CD4-positive, alpha-beta memory T cell (primary cell): ENCODE results near the gene MRPS12. TPM values are rescaled to one million over a fixed set of nuclear protein-coding genes. Genes with fewer than 3 reads are reported as not detected.
A peak's percentile ranks its signal among the peaks of the same experiment; 100 is the strongest.

Experiments used
- CTCF ChIA-PET: fragments of 350-600 bp; sonication (Branson Sonifier 250); formaldehyde crosslinking; loops from one replicate; lab custom pipeline; 2021; ENCODE audit warnings: inconsistent platforms; ENCODE audit not compliant: partially characterized antibody; lab: Charles Lee
- POLR2A ChIA-PET: fragments of 350-600 bp; sonication (Branson Sonifier 250); formaldehyde crosslinking; loops from one replicate; lab custom pipeline; 2021; ENCODE audit not compliant: partially characterized antibody; lab: Charles Lee
- DNase-seq, 5 donors: peaks; one replicate each; pipeline versions ENCODE4 v3.0.0 to v3.0.0-alpha.2; 2020 to 2022; ENCODE audit warnings: mixed read lengths in 1 of 5
- H3K27ac ChIP-seq: one replicate; pipeline ENCODE4 v1.7.0; 2013; ENCODE audit warnings: low read depth, low read length
- H3K27me3 ChIP-seq: 2 replicates; pipeline ENCODE4 v1.7.0; 2013; ENCODE audit warnings: mild to moderate bottlenecking, low read length, moderate library complexity; ENCODE audit not compliant: insufficient read depth
- H3K36me3 ChIP-seq: 2 replicates; pipeline ENCODE4 v1.7.0; 2013; ENCODE audit warnings: mild to moderate bottlenecking, low read length, moderate library complexity; ENCODE audit not compliant: insufficient read depth
- H3K4me1 ChIP-seq: 2 replicates; pipeline ENCODE4 v1.7.0; 2013; ENCODE audit warnings: mild to moderate bottlenecking, low read length, moderate library complexity; ENCODE audit not compliant: insufficient read depth
- H3K4me3 ChIP-seq, 2 donors: one replicate each; pipeline ENCODE4 v1.7.0; 2013; ENCODE audit warnings: low read length in 2 of 2, mild to moderate bottlenecking in 1 of 2
- H3K9me3 ChIP-seq, 2 donors: one replicate each; pipeline ENCODE4 v1.7.0; 2013; ENCODE audit warnings: low read length in 2 of 2, control low read depth in 1 of 2; ENCODE audit not compliant: control insufficient read depth in 1 of 2
- H3K27ac Mint-ChIP-seq, 7 donors: one replicate each; pipeline ENCODE4 v1.8.0; 2020 to 2021; ENCODE audit warnings: mixed read lengths in 7 of 7, mild to moderate bottlenecking in 6 of 7, inconsistent platforms in 3 of 7, moderate library complexity in 3 of 7
- H3K27me3 Mint-ChIP-seq, 2 donors: one replicate each; pipeline ENCODE4 v1.8.0; 2020 to 2021; ENCODE audit warnings: mixed read lengths in 2 of 2
- H3K36me3 Mint-ChIP-seq, 2 donors: one replicate each; pipeline ENCODE4 v1.8.0; 2020 to 2021; ENCODE audit warnings: mixed read lengths in 2 of 2, inconsistent platforms in 1 of 2, mild to moderate bottlenecking in 1 of 2
- H3K4me1 Mint-ChIP-seq, 4 donors: one replicate each; pipeline ENCODE4 v1.8.0; 2020 to 2021; ENCODE audit warnings: mixed read lengths in 4 of 4, mild to moderate bottlenecking in 1 of 4
- H3K4me3 Mint-ChIP-seq, 8 donors: one replicate each; pipeline ENCODE4 v1.8.0; 2020 to 2021; ENCODE audit warnings: mixed read lengths in 8 of 8, mild to moderate bottlenecking in 7 of 8, moderate library complexity in 6 of 8, inconsistent platforms in 3 of 8
- H3K9me3 Mint-ChIP-seq, 8 donors: one replicate each; pipeline ENCODE4 v1.8.0; 2020 to 2021; ENCODE audit warnings: mixed read lengths in 8 of 8, mild to moderate bottlenecking in 5 of 8, inconsistent platforms in 3 of 8, moderate library complexity in 1 of 8
- intact Hi-C: fragments of 100-400 bp; cut with micrococcal nuclease; formaldehyde crosslinking; loops from one replicate; pipeline ENCODE4 v1.15.1; 2023
- polyA plus RNA-seq, 2 donors: library from polyadenylated mRNA; unstranded; fragments of 300-500 nt; fragmentation: Illumina TruSeq; gene quantifications; one replicate each; pipeline ENCODE4 v1.2.3, GENCODE V29; 2021
- total RNA-seq, 2 experiments: library from RNA; stranded (reverse); gene quantifications; one replicate each; pipeline ENCODE4 v1.2.3, GENCODE V29; 2021

Gene MRPS12
- total and polyA plus RNA-seq, 4 experiments from 2014 or later, result 25.2 to 118 (median 51.7) TPM

- H3K9me3 Mint-ChIP-seq, result no peaks in the 10 kb centered on the region
- no peaks in the 10 kb centered on the region for H3K9me3 ChIP-seq
- CTCF ChIA-PET, result interaction anchor here (1.0 to 3.7 kb wide), 7 partner anchors 29 to 498 kb away, joined by 3 to 35 read pairs (median 6); partner anchors contain the start of genes FAM98C, HNRNPL, MRPS12 and SARS2
- peaks cover 14 to 22% of the 10 kb centered on the region in 2 donors for H3K36me3 Mint-ChIP-seq
- POLR2A ChIA-PET, result interaction anchor here (0.7 to 3.0 kb wide), 17 partner anchors 17 to 536 kb away, joined by 3 to 18 read pairs (median 4); partner anchors contain the start of genes ACTN4, ECH1, FAM98C and HNRNPL
- no peaks in the 10 kb centered on the region for H3K27me3 ChIP-seq
- intact Hi-C loops, result no loop called here
- peak overlapping the region; percentile 68 to 87 for H3K4me3 ChIP-seq
- DNase-seq, result no peak
- peaks cover 17 to 58% (median 38%) of the 10 kb centered on the region in 4 donors for H3K4me1 Mint-ChIP-seq
- peak overlapping the region; percentile 99 for H3K27ac ChIP-seq
- H3K27me3 Mint-ChIP-seq, result no peaks in the 10 kb centered on the region
- peak overlapping the region; percentile 90 to 100 (median 99) for H3K27ac Mint-ChIP-seq
- peaks cover 34% of the 10 kb centered on the region for H3K4me1 ChIP-seq
- peak overlapping the region; percentile 85 to 98 (median 96) for H3K4me3 Mint-ChIP-seq
- peaks cover 10% of the 10 kb centered on the region for H3K36me3 ChIP-seq
Measured at GRCh38 chr19:38900202-38900629, 30.5 kb upstream of the MRPS12 start.

- peak overlapping the region; percentile 90 to 100 (median 99) for H3K27ac Mint-ChIP-seq
- Histone ChIP-seq H3K27ac (peak overlapping the region; percentile 99), H3K36me3 (peaks cover 10% of the 10 kb centered on the region), H3K27me3 (no peaks in the 10 kb centered on the region), H3K4me1 (peaks cover 34% of the 10 kb centered on the region), H3K9me3 (no peaks in the 10 kb centered on the region), H3K4me3 (peak overlapping the region in 1 of 2 donors; percentile 68)
- H3K4me3 Mint-ChIP-seq, result peak overlapping the region; percentile 52 to 98 (median 95)
- DNase-seq, result no peak
- H3K36me3 Mint-ChIP-seq, result peaks cover 15 to 25% of the 10 kb centered on the region in 2 donors
- H3K9me3 Mint-ChIP-seq, result no peaks in the 10 kb centered on the region
- H3K4me1 Mint-ChIP-seq, result peaks cover 17 to 58% (median 38%) of the 10 kb centered on the region in 4 donors
- intact Hi-C loops, result no loop called here
- CTCF ChIA-PET, result interaction anchor here (1.3 to 3.7 kb wide), 6 partner anchors 29 to 498 kb away, joined by 4 to 35 read pairs (median 6); partner anchors contain the start of genes FAM98C, HNRNPL, MRPS12 and SARS2
- no peaks in the 10 kb centered on the region for H3K27me3 Mint-ChIP-seq
- POLR2A ChIA-PET, result interaction anchor here (1.0 to 3.0 kb wide), 11 partner anchors 22 to 535 kb away, joined by 3 to 18 read pairs (median 12); partner anchors contain the start of genes ECH1, FAM98C, HNRNPL and MRPS12
Measured at GRCh38 chr19:38900743-38901190, 30.0 kb upstream of the MRPS12 start.

- no peaks in the 10 kb centered on the region for H3K9me3 ChIP-seq
- CTCF ChIA-PET, result interaction anchor here (1.6 to 3.7 kb wide), 4 partner anchors 28 to 499 kb away, joined by 3 to 35 read pairs (median 9); partner anchors contain the start of genes FAM98C, MRPS12 and SARS2
- H3K4me3 ChIP-seq, result no peak overlapping the region
- H3K4me1 ChIP-seq, result peaks cover 34% of the 10 kb centered on the region
- Mint-ChIP-seq H3K4me1 (peaks cover 17 to 58% (median 38%) of the 10 kb centered on the region in 4 donors), H3K27ac (peak overlapping the region in 3 of 7 donors; percentile 60 to 91 (median 90)), H3K4me3 (peak overlapping the region in 7 of 8 donors; percentile 13 to 94 (median 58)), H3K9me3 (no peaks in the 10 kb centered on the region), H3K27me3 (no peaks in the 10 kb centered on the region), H3K36me3 (peaks cover 17 to 26% of the 10 kb centered on the region in 2 donors)
- DNase-seq, result no peak
- no peak overlapping the region for H3K27ac ChIP-seq
- peaks cover 10% of the 10 kb centered on the region for H3K36me3 ChIP-seq
- POLR2A ChIA-PET, result interaction anchor here (0.6 to 2.4 kb wide), 3 partner anchors 23 to 71 kb away, joined by 3 to 15 read pairs (median 3); partner anchors contain the start of gene RINL
- no peaks in the 10 kb centered on the region for H3K27me3 ChIP-seq
- intact Hi-C loops, result no loop called here
Measured at GRCh38 chr19:38901683-38902082, 29.1 kb upstream of the MRPS12 start.

GRCh38 chr19:38904581-38905539 is 25.9 kb upstream of the MRPS12 start:
- Histone ChIP-seq H3K9me3 (no peaks in the 10 kb centered on the region), H3K27me3 (no peaks in the 10 kb centered on the region), H3K27ac (no peak overlapping the region), H3K36me3 (peaks cover 20% of the 10 kb centered on the region), H3K4me1 (peaks cover 16% of the 10 kb centered on the region), H3K4me3 (no peak overlapping the region)
- POLR2A ChIA-PET, result no interaction called here
- Mint-ChIP-seq H3K27ac (peak overlapping the region in 4 of 7 donors; percentile 25 to 93 (median 66)), H3K4me3 (no peak overlapping the region), H3K9me3 (no peaks in the 10 kb centered on the region), H3K4me1 (peaks cover 12 to 29% (median 17%) of the 10 kb centered on the region in 4 donors), H3K27me3 (no peaks in the 10 kb centered on the region), H3K36me3 (peaks cover 25 to 39% of the 10 kb centered on the region in 2 donors)
- no peak for DNase-seq
- intact Hi-C loops, result no loop called here
- CTCF ChIA-PET, result interaction anchor here (1.7 kb wide), 1 partner anchor 25 kb away, joined by 9 read pairs; the partner anchor contains the start of genes MRPS12 and SARS2

GRCh38 chr19:38905620-38906019 is 25.1 kb upstream of the MRPS12 start:
- peak overlapping the region in 1 of 7 donors; percentile 76 for H3K27ac Mint-ChIP-seq
- no peaks in the 10 kb centered on the region for H3K9me3 ChIP-seq
- no peaks in the 10 kb centered on the region for H3K27me3 ChIP-seq
- peaks cover 24 to 41% of the 10 kb centered on the region in 2 donors for H3K36me3 Mint-ChIP-seq
- no peaks in the 10 kb centered on the region for H3K9me3 Mint-ChIP-seq
- DNase-seq, result no peak
- peaks cover 20% of the 10 kb centered on the region for H3K36me3 ChIP-seq
- no peak overlapping the region for H3K27ac ChIP-seq
- peaks cover 7 to 24% (median 12%) of the 10 kb centered on the region in 4 donors for H3K4me1 Mint-ChIP-seq
- intact Hi-C loops, result no loop called here
- H3K4me3 Mint-ChIP-seq, result no peak overlapping the region
- H3K4me1 ChIP-seq, result peaks cover 11% of the 10 kb centered on the region
- H3K27me3 Mint-ChIP-seq, result no peaks in the 10 kb centered on the region
- ChIA-PET CTCF (interaction anchor here (1.7 kb wide), 1 partner anchor 24 kb away, joined by 9 read pairs; the partner anchor contains the start of genes MRPS12 and SARS2), POLR2A (no interaction called here)
- no peak overlapping the region for H3K4me3 ChIP-seq

- H3K27me3 ChIP-seq, result no peaks in the 10 kb centered on the region
- H3K4me3 ChIP-seq, result no peak overlapping the region
- Mint-ChIP-seq H3K27me3 (no peaks in the 10 kb centered on the region), H3K36me3 (peaks cover 25 to 44% of the 10 kb centered on the region in 2 donors), H3K27ac (no peak overlapping the region), H3K9me3 (no peaks in the 10 kb centered on the region), H3K4me1 (peaks cover 0 to 11% (median 4%) of the 10 kb centered on the region in 4 donors), H3K4me3 (no peak overlapping the region)
- CTCF ChIA-PET, result no interaction called here
- no peak for DNase-seq
- no peaks in the 10 kb centered on the region for H3K9me3 ChIP-seq
- peaks cover 20% of the 10 kb centered on the region for H3K36me3 ChIP-seq
- H3K4me1 ChIP-seq, result no peaks in the 10 kb centered on the region
- POLR2A ChIA-PET, result no interaction called here
- no peak overlapping the region for H3K27ac ChIP-seq
- intact Hi-C loops, result no loop called here
Measured at GRCh38 chr19:38907227-38907626, 23.5 kb upstream of the MRPS12 start.
